Effector CD8-positive, alpha-beta T cell (primary cell): ENCODE measurements around the gene TMEM185B.
A peak's percentile ranks its signal among the peaks of the same experiment; 100 is the strongest.

Experiments
- DNase-seq: peaks from one replicate; lab custom pipeline; 2025; lab: John Stamatoyannopoulos, UW

TMEM185B gene

DNA sequence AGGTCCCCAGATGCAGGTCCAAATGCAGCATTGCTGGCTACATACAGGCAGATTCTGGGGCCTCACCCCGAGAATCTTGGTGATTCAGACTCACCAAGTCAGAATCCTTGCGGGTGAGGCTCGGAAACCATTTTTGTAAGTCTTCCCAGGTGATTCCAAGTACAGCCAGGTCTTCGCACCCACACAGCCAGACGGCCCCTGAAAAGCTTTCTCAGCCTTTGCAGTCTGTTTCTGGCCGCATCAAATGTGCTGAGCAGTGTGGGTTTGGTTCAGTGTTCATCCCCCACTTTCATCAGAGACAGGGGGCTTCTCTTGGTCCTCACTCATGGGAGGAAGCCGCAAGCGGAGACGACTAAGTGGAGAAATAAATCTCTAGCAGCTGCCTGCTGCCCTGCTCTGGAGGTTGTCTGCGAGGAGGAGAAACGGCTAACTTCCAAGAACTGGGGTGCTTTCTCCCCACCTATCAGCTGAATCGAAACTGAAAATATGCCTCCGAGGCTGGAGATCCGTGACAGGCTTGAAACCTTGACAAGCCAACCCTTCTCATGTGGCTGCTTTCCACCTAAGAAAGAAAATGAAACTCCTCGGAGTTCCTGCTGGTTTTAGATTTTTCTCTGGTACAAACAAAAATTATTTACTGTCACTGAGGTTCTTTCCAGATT is 8.9 kb upstream of the TMEM185B start:
- peak; percentile 28 for DNase-seq

DNA sequence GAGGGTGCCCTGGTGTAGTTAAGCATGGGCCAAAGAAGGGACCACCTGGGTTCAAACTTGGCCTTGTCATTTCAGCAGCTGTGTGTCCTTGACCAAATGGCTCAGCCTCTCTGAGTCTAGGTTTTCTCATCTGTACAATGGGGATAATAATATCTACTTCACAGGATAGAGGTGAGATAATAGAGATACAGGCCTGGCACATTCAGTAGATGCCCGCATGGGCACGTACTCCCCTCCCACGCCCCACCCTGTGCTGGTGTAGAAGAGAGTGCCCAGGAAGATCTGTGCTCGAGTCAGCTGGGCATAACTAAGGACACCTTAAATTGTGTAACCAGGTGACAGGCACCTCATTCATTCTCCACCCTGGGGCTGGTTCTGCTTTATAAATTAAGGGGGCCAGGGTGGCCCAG is 8.4 kb upstream of the TMEM185B start:
- no peak for DNase-seq

DNA sequence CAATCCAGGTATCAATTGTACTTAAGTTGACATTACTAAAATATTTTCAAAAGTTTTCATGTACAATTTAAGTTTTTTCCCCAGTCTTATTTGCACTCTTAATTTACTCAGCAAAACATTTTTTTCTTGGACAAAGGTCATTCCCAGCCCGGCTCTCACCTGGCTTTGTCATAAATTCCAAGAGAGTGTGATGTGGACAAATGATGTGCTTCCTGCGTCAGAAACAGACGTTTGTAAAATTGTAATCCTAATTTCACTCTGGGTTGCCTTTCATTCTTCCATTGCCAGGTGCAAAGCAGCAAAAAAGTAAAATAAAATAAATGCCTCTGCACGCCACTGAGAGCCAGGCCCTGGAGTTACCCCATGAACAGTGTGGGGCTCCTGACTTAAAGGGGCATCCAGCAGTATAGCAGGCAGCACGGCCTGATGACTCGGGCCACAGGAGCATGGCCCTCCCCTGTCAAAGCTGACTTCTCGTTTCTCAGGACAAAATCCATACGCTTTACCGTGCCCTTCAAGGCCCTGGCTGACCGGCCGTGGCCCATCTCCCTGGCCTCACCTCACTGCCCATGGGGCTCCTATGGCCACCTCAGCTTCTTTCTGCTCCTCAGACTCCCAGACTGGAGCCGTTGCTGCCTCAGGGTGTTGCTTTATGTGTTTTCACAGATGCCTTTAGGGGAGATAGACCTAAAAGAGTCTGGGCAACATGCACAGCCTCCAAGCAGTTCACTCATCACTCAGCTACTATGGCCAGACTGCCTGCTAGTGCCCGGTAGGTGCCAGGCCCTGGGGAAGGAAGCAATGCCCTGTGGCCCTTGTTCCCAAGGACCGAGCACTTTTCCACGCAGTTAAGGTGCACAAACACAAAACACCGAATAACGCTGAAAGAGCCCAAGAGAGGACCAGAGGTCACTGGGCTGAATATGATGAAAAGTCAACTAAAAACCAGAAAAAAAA is 7.6 kb upstream of the TMEM185B start:
- DNase-seq = no peak

DNA sequence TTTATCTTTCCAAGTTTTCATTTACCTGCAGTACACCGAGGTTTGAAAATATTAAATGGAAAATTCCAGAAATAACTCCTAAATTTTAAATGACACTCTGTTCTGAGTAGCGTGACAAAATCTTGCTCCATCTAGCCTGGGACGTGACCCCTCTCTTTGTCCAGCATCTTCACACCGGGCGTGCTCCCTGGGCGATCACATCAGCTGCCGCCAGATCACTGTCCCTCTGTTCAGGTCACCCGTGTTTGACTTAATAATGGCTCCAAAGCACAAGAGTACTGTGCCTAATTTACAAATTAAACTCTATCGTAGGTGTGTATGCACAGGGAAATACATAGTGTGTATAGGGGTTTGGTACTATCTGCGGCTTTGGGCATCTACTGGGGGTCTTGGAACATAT is 6.1 kb upstream of the TMEM185B start:
- DNase-seq = no peak

DNA sequence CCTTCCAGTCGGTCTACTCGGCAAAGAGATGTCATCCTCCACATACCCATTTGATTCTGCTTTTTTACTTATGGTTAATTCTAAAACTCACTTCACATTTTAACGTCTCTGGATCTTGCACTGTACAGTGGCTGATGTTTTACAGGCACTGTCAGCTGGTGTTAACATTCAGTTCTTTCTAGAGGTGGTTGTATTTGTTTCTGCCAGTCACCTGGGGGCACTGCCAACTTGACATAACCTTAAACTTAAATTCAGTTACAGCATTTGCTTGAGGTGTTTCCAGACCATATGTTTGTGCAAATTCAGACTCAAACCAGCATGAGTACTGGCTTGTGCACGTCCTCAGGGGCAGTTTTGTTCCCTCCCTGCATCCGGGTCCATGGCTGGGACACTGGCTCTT is 5.3 kb upstream of the TMEM185B start:
- no peak for DNase-seq

DNA sequence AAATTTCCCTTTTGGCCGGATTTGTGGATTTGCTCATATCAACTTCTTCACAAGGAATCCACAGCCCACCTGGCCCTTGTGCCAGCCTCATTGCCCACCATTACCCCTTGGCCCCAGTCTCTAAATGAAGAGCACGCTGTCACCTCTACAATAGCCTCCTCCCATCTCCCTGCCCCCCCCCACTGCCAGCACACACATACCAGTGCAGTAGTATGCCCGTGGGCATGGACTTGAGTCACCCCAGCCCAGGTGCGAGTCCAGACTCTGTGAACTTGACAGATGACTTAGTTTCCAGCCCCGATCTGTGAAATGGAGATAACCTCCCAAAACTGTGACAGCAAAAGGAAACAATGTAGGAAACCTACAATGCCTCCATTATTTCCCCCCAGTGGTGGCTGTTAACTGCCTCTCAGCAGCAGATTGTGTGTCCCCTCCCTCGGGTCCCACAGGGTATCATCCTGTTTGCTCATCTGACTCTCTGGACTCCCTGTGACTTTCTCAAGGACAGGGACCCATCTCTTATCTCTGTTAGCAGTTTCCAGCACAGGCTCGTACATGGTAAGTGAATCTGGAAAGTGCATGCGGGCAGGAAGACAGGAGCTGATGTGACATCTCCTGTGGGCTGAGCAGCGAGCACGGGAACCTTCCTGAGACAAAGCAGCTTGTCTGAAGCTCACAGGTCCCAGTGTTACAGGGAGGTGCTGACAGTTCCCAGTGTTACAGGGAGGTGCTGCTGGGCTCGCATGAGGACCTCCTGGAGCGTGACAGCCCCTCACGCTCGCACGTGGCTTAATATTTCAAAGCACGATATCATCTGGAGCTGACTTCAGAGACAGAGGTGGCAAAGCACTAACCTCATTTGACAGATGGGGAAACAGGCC is 4.2 kb upstream of the TMEM185B start:
- no peak for DNase-seq

DNA sequence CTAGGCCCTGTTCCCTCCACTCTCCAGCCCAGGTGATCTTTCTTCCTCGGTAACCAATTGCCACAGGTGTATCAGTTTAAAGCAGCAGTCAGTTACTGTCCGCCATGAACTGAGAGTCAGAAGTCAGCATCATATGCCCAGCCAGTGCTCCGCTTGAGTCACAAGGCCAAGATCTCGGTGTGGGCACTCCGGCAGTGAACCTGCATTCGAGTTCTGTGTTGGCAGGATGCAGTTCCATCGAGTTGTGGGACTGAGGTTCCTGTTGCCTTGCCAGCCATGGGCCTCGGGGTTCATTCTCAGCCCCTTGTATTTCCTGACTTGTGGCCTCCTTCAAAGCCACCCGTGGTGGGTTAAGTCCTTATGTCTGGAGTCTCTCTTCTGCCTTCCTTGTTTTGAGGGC is 3.1 kb upstream of the TMEM185B start:
- no peak for DNase-seq

DNA sequence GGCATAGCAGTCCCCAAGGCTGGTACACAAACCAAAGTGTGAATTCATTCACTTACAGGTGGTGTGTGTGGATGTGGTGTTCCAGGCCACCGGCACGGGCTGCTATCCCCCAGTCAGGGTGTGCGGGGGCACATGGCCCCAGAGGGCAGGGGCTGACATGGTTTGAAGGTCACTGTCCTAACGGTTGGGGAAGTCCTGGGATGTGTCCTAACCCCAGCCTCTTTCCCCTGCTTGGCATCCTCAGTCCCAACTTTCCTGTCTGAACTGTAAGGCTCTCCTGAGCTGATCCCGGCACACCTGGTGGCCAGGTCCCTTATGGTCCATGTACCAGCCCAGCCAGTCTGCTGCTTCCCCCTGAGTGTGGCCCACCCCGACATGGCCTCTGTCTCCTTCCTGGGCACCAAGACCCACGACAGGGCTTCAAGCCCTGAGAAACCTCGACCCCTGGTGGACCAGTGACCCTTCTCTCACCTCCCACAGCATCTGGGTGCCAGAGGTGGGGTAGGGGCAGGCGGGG is 2.4 kb upstream of the TMEM185B start:
- DNase-seq = no peak

DNA sequence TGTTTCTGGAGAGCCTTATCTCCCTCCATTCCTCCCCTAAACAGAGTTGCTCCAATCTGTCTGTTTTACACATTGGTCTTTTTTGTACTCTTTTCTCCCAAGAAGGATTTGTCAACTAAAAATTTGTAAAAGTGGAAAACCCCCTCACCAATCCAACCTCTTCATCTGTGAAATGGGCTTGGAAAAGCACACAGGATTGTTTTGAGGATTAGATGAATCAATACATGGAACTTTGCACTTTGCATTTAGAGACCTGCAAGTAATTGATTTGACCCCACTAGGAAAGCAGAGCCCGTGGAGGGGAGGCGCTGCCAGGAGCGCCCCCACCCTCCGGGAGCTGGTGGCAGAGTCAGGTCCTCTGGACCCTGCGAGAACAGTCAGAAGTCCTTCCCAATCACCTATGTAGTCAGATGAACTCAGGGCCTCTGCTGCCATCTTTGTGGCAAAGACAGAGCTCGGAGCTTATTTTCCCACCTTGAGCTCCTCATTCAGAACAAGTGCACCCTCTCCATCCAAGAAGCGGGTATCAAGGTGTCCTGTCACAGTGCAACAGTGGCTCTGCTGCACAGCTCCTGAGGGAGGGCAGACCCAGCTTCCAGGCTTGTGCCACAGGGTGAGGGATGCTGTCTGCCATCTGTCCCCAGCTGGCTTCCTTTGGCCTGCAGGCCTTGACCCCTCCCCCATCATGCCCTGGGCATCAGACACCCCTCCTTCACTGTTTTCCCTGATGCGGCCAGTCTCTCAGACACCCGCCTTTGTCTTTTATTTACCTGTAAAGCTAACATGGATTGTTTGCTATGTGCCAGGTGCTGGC is 1.7 kb upstream of the TMEM185B start:
- DNase-seq = no peak

DNA sequence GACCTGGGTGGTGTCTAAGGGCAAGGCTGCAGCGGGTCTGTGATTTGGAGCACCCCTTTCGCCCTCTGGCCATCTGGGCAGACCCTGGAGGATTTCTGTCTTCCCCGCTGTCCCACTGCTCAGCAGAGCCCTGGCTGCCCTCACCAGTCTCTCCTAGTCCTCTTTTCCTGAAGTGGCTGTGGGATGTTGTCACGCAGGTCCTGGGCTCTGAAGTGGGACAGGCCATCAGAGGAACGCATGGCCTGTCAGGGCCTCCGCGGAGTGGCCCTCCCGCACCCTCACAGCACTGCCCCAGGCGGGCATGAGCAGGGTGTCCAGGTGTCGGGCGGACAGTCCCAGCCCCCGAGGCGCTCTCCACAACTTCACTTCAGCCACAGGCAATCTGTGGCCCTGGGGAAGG is 1.1 kb upstream of the TMEM185B start:
- DNase-seq = no peak

DNA sequence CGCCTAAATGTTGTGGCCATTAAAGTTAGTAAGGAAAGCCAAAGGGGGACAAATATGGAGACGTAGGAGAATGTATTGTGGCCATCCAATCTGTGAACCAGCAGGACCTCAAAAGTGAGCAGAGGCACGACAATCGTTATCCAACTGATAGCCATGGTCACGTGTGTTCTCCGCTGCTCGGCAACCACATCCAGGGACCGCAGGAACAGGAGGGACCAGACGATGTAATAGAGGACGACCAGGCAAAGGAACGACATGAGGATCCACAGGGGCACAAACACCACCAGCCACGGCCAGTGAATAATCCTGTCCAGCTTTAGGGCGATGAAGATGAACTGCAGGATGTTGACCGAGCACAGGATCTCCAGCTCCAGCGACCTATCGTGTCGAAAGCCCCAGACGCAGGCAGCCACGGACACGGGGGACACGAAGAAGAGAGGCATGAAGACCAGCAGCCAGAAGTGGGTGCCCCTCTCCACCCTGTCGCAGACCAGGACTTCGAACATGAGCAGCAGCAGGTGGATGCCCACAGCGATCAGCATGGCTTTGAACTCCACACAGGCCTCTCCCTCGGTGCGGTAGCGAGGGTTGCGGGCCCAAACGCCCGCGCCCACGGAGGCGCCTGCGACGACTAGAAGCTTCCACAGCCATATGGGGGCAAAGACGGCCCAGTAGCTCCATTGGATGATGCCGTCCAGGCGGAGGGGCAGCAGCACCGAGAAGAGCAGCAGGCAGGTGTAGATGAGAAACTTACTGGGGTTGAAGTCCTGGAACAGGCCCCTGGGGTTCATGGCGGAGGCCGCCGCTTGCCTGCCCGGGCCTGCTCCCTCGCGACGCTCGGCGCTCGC is 790 bp downstream of the TMEM185B start:
- DNase-seq = no peak

DNA sequence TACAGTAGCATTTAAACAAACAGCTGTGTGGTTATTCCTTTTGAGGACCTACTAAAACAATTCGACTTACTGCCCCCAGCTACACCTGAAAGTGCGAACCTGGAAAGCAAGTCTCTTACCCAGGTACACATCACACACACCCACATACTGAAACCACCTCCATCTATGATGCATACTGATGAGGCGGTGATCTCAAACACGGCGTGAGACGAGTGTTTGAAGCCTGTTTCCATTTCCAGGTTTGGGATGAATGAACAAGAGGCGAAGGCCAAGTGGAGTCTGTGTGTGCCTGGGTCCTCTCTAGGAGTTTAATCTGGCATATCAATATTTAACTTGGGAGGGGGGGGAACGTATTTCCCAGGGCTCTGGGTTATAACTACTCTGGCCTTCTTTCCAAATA is 1.6 kb downstream of the TMEM185B start:
- DNase-seq = no peak

DNA sequence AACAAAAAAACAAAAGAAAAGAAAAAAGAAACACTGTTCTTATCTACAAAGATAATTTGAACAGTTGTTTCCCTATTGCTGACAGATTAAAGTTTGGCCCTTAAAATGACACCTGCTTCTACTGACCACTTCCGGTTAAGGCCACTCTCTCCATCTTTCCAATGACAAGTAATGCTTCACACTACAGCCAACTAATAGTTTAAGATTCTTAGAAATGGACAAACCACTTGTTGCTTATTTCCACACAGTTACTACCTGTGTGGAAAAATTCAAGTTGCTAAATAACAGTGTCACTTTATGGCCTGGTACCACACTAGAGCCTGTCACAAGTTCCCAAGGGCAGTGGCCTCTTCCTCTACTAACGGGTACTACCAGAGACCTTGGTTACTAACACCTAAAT is 2.4 kb downstream of the TMEM185B start:
- DNase-seq = no peak

DNA sequence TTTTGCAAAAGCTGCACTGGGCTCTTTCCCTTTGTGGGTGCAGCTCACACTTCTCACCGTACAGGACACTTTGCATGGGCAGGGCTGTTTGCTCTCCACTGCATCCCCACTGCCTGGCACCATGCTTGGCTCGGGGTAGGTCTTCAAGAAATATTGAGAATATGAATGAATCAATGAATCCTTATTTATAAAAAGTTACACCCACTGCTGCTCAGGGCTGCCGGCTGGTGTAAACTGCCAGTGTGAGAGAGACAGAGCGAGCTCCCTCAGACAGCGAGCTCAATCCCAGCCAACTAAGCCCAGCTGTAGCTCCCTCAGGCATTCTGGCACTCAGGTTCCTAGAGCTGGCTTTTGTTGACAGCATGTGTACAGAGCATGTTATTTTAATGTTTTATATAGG is 3.4 kb downstream of the TMEM185B start:
- DNase-seq = no peak

DNA sequence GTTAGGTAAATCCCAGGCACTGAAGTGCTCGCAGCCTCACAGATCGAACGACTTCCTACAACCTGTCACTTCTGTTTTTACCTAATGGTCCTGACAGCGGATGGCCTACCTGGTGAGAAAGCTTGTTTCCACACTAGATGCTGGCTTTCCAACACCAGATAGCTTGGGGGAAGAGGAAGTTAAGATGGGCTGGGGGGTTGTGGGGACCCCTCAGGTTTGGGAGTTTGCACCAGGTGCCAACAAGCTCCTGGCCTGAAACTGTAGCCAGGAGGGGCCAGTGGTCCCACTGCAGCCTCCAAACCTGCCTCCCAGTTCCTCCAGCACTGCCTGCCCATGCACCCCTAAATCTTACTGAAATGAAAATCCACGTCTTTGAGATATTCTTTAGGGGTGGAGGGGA is 3.9 kb downstream of the TMEM185B start:
- DNase-seq = no peak

DNA sequence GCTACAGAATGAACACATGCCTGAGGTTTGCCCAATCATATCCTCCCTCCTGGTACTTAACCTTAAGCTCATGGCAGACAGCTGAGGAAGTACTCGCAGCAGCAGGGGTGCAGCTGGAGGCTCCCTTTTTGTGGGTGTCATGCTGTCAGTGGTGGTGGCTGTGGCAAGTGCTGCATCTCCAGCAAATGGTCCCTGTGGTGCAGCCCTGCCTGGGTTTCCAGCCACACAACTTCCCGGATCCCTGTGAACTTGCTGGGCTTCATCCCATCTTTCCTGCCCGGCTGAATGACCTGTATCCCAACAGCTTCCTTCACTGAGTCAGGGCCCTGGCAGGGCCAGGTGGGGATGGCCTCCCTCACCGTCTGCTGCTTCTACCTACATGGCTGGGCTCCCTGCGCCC is 5.0 kb downstream of the TMEM185B start:
- no peak for DNase-seq

DNA sequence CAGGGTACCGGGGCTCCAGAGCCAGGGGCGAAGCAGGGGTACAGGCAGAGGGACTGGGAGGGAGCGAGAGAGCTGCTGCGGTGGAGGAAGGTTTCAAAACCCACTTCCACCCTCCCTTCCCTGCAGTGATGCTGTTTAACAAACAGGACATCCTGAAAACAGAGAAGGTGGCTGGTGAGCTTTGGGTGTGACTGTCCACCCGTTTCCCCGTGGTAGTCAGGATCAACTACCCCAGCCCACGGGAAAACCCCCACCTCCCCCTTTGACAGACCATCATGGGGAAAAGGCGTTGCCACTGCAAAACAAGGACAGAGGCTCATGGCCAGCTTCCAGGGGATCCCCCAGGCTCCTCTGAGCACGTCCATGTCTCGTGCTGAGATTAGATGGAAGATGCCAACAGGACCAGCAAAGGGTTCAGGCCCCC is 12.9 kb downstream of the TMEM185B start:
- no peak for DNase-seq

DNA sequence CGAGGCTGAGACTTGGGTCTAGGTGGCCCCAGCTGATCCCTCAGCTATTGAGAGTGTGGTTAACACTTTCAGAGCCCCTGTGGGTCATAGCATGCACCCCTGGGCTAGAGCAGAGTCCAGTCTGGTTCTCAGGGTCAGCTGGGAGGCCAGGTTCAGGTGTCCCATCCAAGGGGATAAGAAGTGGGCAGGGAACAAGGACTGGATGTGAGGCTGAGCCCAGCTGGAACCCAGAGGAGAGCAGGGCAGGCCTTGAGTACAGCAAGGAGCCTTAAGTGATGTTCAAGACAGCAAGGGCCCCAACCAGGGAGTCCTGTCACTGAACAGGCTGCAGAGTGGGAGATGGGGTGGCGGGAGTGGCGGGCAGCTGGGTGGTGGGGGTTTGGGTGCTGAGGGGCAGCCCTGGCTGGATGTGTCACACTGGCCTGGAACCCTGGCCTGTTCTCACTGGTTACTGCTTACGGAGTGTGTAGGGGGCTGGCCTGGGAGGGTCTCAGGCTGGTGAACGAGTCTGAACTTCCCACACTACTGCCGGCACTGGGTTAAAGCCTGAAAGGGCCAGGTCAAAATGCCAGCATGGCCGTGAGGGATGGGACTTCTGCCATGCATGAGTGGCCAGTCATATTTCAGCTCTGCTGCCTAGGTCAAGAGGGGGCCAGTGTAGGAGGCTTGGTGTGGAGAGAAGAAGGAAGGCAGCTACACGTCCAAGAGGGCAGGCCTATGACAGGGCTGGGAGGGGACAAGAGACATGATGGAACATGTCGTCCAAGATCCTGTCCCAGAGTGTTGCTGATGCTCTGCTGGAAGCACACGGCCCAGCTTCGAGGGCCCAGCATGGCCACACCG is 13.6 kb downstream of the TMEM185B start:
- no peak for DNase-seq
